Measurements from ENCODE around the gene NLRP5.
"Not testable (repeated sequence)": the region's sequence is repeated elsewhere in the genome, so short reads cannot be mapped to it uniquely, and the experiment has no call there.

Gene NLRP5

GRCh38 chr19:56076498-56076897, 89.9 kb downstream of the NLRP5 start:
- peak in 2 of 14 donors; percentile 5 to 6 for DNase-seq

DNA sequence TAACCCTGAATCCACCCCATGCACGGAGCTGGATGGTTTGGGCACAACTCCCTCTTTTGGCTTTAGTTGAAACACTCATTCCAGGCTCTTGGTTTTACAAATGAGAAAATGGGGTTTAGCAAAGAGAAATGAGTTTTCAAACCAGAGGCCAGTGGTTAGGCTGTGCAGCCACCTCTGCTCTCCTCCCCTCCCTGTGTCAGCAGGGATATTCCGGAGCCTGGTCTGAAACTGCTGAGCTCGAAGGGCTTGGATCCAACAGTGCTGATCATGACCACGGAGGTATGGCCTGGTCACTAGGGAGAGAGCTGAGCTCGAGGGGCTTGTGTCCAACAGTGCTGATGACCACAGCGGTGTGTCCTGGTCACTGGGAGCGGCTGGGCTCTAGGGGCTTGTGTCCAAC, 93.0 kb downstream of the NLRP5 start:
- no peak for DNase-seq

- DNase-seq: peak in 10 of 14 donors; percentile 8 to 63 (median 20)
Measured at GRCh38 chr19:56080669-56081401, 94.3 kb downstream of the NLRP5 start.

DNA sequence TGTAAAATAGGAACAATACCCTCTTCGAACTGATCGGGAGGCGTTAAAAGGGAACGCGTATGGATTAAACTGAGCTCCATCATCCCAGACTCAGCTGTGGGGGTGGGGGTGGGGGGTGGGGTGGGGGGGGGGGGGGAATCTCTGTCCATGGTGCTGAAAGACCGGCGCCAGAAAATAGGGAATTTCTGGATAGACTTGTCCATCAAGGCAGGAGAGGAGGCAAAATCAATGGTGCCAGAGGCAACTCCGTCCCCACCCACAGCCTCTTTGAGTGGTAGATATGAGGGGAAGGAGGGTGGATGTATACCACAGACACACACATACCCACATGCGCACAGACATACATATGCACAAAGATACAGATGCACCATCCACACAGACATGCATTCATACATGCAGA, 97.1 kb downstream of the NLRP5 start:
- no peak for DNase-seq

DNA sequence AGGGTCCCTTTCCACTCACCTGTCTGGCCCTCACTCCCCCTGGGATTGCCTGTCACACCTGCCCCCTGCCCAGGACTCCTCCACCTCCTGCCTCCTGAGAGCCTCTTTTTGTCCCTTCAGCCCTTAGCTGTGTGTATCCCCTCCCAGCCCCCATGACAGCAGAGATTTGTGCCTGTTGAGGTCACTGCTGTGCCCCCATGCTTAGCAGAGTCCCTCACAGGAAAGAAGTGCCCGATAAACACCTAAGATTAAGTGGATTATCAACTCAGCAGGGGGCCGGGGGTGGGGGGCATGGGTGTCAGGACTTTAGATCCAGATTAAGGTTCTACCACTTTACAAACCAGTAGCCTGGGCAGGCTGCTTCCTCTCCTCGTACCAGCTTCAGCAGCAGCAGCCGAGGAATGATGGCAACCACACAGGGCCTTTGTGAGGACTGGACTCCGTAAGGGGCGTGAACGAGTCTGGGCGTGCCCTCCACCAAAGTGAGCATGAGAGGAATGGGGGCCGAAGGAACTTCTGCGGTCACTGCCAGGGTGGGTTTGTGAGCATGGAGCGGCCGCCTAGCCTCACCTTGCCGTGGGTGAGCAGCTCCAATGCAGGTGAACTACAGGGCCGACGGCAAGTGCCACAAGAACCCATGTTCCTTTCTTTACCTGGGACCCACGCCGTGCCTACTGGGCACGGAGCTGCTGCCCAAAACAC, 98.4 kb downstream of the NLRP5 start:
- no peak for DNase-seq

GRCh38 chr19:56085571-56086275, 99.1 kb downstream of the NLRP5 start:
- no peak for DNase-seq

- no peak for DNase-seq
Measured at GRCh38 chr19:56086671-56087430, 100.3 kb downstream of the NLRP5 start.

- DNase-seq: no peak
Measured at GRCh38 chr19:56087647-56088496, 101.3 kb downstream of the NLRP5 start.

GRCh38 chr19:56088497-56089215, 102.1 kb downstream of the NLRP5 start:
- DNase-seq: no peak

DNA sequence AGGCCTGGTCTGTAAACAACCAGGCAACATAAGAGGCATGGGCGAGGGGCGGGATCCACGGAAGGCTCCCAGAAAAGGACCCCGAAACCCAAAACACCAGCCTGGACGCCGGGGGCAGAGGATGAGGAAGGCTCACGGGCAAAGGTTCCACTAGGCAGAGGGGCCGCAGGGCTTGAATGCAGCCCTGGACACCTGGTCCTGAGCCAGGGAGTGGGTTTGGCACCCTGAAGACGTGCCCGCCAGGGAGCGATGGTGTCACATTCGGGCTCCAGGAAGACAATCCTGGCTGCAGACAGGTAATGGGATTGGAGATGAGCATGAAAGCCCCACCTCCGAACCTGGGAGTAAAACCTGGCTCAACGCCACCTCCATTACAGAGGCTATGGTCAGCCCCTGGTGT, 102.8 kb downstream of the NLRP5 start:
- DNase-seq: no peak

DNA sequence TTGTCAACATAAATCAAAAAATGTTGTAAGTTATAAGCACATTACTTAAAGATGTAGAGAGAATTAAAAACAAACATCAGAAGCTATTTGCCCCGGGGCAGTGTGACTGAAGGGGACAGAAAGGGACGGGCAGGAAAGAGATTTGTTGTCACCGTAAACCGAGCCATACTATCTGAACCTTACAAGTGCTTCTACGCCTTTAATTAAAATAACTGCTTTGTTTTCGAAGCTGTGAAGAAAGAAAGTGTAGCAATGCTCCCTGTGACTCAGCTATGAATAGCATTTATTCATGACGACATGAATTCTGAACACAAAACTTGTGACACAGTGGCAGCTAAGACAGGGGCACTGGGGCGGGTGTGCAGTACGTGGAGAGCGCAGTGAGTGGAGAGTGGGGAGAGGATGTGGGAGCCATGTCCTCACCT, 104.5 kb downstream of the NLRP5 start:
- peak in 2 of 14 donors; percentile 14 to 61 for DNase-seq

- no peak for DNase-seq
Measured at GRCh38 chr19:56091751-56092546, 105.4 kb downstream of the NLRP5 start.

DNA sequence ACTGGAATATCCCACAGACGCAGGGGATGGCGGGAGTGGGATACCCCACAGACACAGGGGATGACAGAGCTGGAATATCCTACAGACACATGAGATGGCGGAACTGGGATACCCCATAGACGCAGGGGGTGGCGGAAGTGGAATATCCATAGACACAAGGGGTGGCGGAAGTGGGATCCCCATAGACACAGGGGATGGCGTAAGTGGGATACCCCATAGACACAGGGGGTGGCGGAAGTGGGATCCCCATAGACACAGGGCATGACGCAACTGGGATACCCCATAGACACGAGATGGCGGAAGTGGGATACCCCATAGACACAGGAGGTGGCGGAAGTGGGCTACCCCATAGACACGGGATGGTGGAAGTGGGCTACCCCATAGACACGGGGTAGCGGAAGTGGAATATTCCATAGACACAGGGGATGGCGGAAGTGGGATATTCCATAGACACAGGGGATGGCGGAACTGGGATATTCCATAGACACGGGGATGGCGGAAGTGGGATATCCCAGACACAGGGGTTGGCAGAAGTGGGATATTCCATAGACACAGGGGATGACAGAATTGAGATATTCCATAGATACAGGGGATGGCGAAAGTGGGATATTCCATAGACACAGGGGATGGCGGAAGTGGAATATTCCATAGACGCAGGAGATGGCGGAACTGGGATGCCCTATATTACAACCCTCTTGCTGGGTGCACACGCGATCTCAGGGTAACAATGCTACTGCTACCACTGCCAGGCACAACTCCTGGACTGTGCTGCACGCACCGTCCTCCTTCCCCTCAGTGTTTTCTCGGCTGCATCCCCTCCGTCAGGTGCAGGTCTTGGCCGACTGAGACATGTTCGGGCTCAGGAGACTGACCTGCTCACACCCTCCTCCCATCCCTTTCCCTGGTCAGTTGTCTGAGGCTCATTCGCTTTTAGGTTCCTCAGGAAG, 106.4 kb downstream of the NLRP5 start:
- no peak for DNase-seq

- no peak for DNase-seq
Measured at GRCh38 chr19:56094449-56094848, 107.9 kb downstream of the NLRP5 start.

DNA sequence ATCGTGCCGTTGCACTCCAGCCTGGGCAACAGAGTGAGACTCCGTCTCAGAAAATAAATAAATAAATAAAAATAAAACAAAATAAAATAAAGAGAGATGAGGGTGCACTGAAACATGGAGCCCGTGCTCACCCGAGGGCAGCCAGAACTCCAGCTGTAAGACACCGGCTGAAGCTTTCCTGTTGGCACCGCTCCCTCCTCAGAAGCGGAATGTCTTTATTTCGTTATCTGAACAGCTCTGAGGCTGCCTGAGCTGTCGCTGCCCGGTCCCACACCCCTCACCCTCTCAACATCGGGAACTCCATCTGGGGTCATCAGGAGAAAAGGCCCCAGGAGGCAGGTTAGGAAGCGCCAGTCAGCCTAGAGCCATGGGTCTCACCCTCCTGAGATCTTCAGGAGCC, 110.1 kb downstream of the NLRP5 start:
- DNase-seq: no peak

- DNase-seq: no peak
Measured at GRCh38 chr19:56097306-56097705, 110.7 kb downstream of the NLRP5 start.

DNA sequence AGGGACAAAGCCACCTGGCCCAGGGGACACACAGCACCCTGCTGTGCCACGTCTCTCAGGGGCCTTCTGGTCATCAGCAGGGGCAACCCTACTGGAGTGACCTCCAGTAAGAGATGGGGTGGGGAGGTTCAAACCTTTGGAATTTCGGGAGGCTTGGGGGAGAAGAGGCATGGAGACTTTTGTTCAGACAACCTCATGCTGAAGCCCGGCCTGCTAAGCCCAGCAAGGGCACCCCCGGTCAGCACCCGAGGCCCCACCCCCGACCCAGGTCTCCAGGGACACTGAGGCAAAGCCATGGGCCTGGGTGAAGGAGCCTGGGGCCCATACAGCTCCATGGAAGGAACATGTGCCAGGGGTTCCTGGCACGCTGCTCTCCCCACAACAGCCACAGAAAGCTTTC, 111.2 kb downstream of the NLRP5 start:
- no peak for DNase-seq

- DNase-seq: not testable (repeated sequence)
Measured at GRCh38 chr19:56098237-56098636, 111.7 kb downstream of the NLRP5 start.

All from C1 segment of cervical spinal cord (tissue), 14 donors.